ENCODE data around the gene ZNF785.
"Not testable (repeated sequence)": the region's sequence is repeated elsewhere in the genome, so short reads cannot be mapped to it uniquely, and the experiment has no call there.

Gene ZNF785

GRCh38 chr16:30536391-30537024, 49.0 kb downstream of the ZNF785 start:
- not testable (repeated sequence) for DNase-seq

- DNase-seq = peak; percentile 45
Measured at GRCh38 chr16:30535777-30536190, 49.7 kb downstream of the ZNF785 start.

GRCh38 chr16:30535106-30535776, 50.3 kb downstream of the ZNF785 start:
- DNase-seq = no peak

GRCh38 chr16:30534368-30535105, 51.0 kb downstream of the ZNF785 start, which contains the start of gene ZNF747:
TSS of gene ZNF747 (minus strand) at chr16:30534858. CDS start at chr16:30534679, 179 bp downstream.
- peak; percentile 88 for DNase-seq

- no peak for DNase-seq
Measured at GRCh38 chr16:30533748-30534367, 51.6 kb downstream of the ZNF785 start.

- DNase-seq = no peak
Measured at GRCh38 chr16:30533146-30533522, 52.4 kb downstream of the ZNF785 start.

- DNase-seq = no peak
Measured at GRCh38 chr16:30532285-30533145, 53.0 kb downstream of the ZNF785 start.
